Islet of Langerhans (tissue), 1 donor: Measurements from ENCODE around the gene TULP3.

Source experiments
- FAIRE-seq: peaks from one replicate; lab custom pipeline; 2011; peaks lifted over from hg19 to GRCh38; lab: Jason Lieb, UNC

The TULP3 gene

DNA sequence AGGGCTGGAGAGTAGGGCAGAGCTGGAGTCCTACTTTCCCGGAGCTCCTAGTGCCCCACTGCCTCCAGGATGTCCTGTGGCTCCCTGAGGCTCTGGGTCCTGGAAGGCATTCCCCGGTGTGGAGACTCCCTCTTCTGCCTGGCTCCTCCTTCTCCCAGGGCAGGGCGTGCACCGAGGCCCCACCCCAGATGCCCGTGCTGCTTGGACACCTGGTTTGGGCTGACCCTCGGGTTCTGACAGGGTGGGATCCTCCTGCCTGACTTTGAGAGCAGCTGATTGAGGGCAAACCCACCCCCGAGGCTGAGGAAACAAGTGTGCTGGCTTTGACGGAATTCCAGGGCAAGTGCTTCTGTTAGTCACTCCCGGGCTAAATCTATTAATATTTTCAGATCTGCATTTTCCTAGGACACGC is 83.9 kb downstream of the TULP3 start:
- FAIRE-seq = no peak

DNA sequence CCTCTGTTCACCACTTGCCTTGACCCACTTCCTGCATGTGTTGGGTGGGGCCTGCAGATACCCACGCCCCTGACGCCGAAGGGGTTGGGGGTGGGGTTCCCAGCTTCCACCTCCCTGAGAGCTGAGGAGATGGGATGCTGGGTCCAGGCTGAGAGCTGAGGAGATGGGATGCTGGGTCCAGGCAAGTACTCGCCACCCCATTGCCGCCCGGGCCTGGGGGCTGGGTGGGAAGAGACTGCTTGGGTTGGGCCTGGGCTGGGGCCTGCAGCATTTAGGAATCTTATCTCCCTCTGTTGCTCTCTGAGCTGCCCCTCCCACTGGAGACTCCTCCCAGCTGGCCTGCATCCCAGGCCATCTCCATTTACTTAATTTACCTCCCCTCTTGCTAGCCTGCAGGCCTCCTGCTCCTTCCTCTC is 85.9 kb downstream of the TULP3 start:
- FAIRE-seq = no peak

DNA sequence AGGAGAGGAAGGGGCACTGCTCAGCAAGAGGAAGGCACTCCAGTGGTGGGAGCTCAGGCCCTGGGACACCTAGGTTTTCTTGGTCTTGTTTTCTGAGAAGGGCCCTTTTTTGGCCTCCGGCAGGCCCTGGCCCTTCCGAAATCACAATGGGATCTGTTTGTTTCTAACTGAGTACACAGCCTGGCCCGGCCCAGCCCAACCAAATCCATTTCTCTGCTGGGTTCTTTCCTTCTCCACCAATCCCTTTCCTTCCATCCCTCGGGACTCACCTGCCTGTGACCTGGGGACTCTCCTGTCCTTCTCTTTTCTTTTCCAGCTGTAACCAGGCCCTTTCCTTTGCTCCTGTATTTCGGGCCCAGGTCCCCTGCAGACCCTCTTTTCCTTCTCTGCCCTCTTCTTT is 87.1 kb downstream of the TULP3 start:
- FAIRE-seq = no peak

DNA sequence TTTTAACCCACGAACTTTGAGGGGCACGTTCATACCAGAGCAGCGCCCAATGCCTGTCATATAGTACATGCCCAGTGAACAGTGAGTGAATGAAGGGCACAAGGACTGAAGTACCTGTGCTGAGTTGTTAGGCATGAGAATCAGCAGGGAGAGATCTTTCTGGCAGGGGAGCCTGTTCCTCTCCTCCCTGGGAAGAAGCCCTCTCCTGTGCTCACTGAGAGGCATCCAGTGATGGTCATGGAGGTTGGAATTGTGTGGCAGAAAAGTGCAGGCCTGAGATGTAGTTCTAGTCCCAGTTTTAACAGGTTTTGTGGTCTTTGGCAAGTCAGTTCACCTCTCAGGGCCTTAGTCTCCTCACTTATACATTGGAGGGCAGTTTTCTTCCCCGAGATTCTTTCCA is 89.1 kb downstream of the TULP3 start:
- FAIRE-seq = no peak

DNA sequence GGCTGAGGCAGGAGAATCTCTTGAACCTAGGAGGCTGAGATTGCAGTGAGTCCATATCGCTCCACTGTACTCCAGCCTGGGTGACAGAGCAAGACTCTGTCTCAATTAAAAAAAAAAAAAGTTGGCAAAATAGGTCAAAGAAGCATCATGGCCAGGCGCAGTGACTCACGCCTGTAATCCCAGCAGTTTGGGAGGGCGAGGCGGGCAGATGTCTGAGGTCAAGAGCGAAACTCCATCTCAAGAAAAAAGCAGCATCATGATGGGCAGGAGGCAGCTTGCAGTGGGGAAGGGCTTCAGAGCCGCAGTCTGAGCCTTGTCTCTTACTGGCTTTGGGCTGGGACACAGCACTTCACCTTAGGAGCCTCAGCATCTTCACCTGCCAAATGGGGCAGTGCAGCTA is 89.9 kb downstream of the TULP3 start:
- no peak for FAIRE-seq

DNA sequence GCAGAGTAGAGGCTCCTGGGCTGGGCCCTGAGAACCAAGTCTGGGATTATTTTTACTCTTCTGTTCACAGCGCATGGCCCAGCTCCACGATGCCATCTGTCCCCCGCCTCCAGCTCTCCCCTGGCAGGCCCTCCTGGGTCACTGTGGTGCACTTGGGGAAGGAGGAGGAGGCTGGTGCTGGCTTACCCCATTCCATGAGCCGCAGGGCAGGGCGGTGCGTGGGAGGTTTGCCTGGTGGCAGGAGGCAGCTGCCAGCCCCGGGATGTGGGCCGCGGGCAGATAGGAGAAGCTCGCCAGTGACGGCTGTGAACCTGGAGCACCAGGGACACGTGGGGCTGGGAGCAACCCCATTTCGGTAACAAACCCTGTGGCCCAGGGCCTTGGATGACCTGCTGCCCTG is 91.7 kb downstream of the TULP3 start:
- FAIRE-seq = no peak

DNA sequence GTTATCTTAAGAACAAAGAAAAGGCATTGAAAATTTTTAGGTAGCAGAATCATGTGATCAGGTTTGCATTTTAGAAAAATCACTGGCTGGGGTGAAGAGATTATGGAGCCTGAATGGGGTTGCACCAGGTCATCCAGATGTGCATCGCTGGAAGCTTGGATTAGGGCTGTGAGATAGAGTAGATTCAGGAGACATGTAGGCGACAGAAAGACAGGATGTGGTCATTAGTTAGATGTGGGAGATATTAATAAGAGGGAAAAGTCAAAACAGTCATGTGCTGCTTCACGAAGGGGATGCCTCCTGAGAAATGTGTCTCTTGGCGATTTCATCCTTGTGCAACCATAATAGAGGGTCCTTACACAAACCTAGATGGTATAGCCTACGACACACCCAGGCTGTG is 93.6 kb downstream of the TULP3 start:
- FAIRE-seq = no peak

DNA sequence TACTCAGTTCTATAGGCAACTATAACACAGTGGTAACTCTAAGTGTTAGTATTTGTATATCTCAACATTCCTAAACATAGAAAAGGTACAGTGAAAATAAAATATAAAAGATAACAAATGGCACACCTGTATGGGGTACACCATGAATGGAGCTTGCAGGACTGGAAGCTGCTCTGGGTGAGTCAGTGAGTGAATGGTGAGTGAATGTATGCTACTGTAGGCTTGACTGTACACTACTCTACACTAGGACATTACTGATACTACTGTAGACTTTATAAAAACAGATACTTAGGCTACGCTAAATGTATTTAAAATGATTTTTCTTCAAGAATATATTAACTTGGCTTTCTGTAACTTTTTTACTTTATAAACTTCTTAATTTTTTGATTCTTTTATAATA is 94.0 kb downstream of the TULP3 start:
- FAIRE-seq = no peak

DNA sequence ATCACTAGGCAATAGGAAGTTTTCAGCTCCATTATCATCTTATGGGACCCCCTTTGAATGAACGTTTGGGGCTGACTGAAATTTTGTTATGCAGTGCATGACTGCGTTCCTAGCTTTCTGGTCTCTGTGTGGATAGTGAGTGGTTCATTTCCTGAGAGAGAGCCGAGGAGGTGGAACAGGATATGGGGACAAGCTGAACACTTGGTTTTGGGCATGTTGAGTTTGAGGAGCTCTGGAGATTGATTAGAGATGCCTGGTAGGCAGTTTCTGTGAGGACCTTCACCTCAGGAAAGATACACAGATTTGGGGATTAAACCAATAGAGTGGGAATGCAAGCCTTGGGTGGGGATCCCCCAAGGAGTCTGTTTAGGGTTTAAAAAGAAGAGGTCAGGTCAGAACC is 96.2 kb downstream of the TULP3 start:
- FAIRE-seq = no peak

DNA sequence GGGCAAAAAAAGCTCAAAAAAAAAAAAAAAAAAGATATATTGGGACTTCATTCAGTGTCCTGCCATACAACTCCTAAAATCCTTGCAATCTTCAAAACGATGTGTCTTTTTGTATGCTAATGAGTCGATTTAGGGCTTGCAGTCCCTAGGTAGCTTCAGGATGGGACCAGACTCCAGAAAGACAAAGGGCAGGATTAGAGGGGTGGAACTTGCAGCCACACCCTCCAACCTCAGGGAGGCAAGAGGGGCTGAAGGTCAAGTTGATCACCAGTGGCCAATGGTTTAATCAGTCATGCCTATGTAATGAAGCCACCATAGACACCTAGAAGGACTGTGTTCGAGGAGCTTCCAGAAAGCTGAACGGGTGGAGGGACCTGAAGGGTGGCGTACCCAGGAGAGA is 97.8 kb downstream of the TULP3 start:
- no peak for FAIRE-seq
